GM21528 (cell line): ENCODE data around the gene GP1BA.

Experiments used
- ATAC-seq: cut with Tn5 transposase; IDR thresholded peaks from one replicate; pipeline ENCODE4 v1.9.1; 2021; ENCODE audit warnings: mild to moderate bottlenecking, moderate library complexity; ENCODE audit not compliant: unreplicated experiment, low FRiP score

GP1BA gene

DNA sequence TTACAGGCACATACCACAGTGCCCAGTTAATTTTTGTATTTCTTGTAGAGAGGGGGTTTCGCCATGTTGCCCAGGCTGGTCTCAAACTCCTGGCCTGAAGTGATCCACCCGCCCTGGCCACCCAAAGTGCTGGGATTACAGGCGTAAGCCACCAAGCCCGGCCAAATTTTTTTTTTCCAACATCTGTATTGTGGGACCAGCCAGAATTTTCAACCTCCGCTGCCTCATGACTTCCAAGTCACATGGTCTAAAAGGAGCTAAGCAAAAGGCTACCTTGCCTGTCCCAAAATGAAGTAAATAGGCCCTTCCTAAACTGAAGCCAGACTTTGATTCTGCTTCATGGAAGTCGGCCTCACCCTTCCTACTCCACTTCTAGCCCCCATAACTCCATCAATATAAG, 39.7 kb downstream of the GP1BA start:
- ATAC-seq, result no peak

DNA sequence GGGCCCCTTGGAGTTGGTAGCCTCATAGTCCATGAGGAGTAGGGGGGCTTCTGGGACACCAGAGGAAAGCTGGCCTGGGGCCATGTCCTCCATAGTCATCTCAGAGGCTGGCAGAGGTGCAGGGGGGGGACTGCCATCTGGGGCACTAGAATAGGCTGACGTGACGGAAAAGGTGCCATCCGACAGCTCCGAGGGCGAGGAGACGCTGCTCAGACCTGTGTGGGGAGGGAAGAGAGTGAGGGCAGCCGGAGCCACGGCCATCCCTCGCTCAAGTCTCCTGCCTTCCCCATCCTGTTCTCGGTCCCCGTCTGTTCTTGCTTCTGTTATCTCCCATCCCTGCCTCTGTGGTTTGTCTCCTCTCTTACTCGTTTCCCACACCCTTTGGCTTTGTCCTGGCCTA, 40.2 kb downstream of the GP1BA start:
- no peak for ATAC-seq

DNA sequence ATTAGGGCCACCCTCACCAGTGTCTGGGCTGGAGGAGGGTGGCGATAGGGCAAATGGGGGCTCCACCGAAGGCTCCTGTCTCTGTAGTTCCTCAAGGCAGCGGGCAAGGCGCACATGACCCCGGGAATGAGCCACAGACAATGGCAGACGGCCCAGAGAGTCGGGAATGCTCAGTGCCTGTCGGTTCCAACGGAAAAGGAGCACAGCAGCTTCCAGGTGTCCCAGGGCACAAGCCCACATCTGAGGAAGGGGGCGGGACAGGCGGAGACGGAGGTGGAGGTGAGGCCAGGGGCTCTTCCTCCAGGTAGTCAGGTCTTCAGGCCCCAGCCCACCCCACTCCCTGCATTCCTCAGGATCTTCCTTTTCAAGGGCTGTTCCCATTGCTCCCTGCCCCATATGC, 40.7 kb downstream of the GP1BA start:
- no peak for ATAC-seq

DNA sequence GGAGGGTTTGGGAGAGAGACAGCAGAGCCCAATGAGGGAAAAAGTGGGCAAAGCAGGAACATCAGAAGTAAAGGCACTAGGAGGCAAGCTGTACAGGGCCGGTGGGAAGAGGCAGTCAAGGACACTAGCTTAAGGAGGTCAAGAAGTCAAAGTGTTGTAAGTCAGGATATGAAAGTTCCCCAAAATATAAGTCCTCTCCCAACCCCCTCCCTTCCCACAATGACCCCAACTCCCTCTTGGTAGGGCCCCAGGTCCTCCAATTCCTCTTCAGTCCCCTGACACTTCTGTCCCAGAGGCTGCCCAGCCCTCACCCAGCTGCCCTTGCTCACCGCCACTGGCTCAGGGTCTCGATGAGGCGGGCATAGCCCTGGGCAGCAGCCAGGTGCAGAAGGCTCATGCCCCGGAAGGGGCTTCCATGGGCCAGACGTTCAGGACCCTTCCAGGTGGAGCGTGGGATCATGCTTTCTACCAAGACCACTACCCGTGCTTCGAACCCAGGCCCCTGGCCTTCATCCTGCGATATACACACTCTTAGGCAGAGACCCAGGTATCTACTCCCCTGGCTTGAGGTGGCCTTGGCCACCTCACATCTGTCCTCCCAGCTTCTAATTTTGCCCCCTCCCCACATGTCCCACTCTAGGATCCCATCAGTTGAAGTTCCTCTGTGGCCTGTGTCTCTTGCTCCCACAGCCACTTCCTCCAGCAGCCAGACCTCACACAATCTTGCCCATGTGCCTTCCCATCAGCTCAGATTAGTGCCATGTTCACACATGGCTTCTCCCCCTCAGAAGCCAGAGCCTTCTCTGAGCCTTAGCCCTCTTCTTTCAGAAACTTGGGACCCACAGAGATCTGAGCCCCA, 41.4 kb downstream of the GP1BA start:
- no peak for ATAC-seq

DNA sequence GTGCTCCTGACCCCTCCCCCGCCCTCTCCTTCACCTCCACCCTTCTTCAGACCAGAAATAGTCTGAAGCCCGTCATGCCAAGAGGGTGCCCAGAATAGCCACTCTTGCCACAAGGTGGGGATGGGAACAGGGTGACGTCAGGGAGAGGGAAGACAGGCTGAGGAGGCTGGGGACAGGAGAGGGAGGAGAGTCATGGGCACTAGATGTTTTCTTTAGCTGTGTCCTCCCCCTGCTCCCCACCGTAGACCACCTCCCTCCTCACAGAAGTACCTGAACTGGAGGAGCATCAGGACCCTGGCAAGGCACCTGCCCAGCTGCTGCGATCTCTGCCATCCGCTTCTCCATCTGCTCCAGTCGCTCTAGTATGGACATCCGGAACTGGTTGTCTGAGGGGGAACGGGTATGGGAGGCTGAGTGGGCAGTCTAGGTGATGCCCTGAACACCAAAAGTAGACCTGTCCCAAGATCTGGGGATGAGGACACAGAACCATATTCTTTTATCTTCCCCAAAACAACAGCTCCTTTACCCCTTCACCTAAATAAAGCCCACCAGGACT, 42.1 kb downstream of the GP1BA start:
- no peak for ATAC-seq

DNA sequence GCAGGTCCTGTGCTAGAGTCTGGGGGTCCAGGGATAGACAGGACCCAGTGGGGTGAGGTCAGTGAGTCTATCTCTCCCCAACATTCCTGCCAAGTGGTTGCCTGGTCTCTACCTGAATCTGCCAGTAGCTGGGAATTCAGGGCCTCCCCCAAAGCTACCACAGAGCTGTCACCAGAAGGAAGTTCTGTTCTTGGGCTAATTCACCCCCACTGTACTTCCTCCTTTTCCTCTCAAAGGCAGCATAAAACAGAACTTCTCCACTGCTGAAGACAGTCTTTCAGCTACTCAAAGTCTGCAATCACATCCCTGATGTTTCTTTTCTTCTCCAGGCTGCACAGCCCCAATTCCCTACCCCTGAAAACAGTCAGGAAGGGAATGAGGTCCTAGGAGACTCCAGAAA, 46.6 kb downstream of the GP1BA start:
- no peak for ATAC-seq

DNA sequence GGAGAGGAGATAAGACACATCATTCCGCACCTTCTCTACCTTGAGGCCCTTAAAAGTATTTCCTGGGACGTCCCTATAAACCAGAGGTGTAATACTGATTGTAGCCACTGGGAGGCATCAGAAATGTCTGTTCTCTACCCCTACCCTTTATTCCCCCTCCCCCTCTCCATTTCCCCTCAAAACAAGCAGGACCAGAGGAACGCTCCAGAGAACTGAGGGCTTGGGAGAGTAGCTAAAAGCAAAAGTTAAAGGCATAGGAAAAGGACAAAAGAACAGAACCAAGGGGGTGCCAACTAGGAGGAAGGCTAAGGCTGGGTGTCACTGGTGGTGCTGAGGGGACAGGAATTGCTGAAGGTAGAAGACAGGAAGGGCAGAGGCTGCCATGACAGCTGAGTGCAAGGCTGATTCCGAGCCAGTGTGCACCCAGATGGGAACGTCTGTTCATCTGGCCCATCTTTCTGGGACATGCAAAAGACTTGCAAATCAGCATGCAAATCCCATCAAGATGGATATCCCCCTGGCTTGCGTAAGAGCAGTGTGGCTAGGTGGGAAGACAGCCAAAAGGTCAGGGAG, 48.7 kb downstream of the GP1BA start:
- no peak for ATAC-seq

DNA sequence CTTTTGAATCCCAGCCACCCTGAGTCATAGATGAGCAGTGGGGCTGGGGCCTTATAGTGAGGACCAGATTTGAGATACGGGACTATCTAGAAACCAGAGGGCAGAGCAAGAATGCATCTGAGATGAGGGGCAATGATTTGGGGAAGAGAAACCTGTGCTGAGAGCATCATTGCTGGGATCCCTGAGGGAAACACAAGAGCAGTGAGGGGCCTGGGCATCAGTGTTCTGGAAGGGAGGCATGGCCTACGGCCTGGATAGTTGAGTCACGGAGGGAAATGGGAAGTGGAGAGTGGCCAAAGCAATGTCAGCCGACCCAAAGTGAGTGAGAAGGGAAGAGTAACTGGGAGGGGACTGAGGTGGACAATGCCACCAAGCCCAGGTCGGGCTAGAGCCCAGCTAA, 50.2 kb downstream of the GP1BA start:
- no peak for ATAC-seq
